ENCODE data around the gene RASSF7. TPM values are rescaled to one million over a fixed set of nuclear protein-coding genes. Genes with fewer than 3 reads are reported as not detected.

Gene RASSF7
- total RNA-seq, 4 donors from 2014 or later = 0.49 to 7.6 (median 4.5) TPM

DNA sequence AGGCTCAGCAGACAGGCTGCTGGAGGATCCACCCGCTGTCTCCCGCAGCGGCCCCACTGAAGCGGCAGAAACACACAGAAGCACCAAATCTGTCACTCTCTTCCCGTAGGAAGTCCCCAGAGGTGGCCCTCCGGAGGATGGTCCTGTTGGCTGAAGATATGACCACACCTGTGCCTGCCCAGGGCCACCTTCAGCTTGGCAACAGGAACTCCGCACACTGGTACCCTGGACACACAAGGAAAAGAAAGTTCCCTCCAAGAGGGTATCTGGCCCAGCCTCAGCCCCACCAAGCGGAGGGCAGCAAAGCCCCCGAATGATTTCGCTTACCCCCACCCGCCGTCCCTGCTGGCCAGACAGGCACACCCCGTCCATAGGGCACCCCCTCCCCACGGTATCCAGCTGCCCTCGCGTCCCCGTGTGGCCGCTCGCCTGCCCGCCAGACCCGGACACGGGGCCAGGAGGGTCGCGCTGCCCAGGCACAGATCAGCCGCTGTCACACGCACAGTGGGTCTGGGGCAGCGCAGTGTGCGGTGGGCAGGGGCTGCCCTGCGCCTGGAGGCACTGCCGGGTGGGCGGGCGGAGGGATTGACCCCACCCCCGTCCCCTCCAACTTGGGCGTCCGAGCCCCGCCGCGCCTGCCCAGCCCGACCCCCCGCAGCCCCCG is 7.0 kb downstream of the RASSF7 start:
- TF ChIP-seq, protein P1, sequence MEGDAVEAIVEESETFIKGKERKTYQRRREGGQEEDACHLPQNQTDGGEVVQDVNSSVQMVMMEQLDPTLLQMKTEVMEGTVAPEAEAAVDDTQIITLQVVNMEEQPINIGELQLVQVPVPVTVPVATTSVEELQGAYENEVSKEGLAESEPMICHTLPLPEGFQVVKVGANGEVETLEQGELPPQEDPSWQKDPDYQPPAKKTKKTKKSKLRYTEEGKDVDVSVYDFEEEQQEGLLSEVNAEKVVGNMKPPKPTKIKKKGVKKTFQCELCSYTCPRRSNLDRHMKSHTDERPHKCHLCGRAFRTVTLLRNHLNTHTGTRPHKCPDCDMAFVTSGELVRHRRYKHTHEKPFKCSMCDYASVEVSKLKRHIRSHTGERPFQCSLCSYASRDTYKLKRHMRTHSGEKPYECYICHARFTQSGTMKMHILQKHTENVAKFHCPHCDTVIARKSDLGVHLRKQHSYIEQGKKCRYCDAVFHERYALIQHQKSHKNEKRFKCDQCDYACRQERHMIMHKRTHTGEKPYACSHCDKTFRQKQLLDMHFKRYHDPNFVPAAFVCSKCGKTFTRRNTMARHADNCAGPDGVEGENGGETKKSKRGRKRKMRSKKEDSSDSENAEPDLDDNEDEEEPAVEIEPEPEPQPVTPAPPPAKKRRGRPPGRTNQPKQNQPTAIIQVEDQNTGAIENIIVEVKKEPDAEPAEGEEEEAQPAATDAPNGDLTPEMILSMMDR (IDR thresholded peaks at IDR 0.05; ENCODE audit: low read depth) = no peak

DNA sequence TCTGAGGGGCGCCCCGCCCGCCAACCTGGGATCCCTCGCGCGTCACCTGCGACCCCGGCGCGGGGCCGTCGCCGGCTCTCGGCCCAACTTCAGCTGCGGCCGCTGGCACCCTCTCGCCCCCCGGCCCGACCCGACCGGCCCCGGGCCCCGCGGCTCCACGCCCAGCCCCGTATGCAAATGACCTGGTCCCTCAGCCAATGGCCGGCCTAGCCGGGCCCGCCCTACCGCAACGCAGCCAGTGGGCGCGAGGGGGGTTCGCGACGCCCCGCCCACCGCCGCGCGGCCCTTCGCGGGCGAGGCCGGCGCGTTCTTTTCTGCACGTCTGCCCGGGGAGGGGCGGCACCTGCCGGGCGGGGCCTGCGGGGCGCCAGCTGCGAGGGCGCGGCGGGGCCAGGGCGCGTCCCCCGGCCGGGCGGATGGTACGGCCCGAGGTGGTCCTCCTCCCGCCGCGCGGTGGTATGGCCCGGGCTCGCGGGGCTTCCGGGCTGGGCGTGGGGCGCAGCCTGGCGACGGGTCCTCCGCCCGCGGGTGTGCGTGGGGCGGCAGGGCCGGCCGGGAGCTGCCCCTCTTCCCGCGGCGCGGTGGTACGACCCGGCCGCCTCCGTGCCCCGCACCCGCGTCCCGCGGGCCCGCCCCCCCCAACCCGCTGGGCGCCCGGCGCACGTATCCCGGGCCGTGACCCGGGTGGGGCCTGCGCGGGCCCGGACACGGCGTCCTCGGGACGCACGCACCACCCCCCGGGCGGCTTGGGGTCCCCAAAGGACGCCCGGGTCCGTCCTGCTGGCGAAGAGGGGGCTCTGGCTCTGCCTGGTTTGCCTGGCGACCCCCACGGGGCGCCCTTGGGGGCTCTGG is 7.8 kb downstream of the RASSF7 start:
- TF ChIP-seq, protein P1 (IDR thresholded peaks at IDR 0.05; ENCODE audit: low read depth) = no peak

DNA sequence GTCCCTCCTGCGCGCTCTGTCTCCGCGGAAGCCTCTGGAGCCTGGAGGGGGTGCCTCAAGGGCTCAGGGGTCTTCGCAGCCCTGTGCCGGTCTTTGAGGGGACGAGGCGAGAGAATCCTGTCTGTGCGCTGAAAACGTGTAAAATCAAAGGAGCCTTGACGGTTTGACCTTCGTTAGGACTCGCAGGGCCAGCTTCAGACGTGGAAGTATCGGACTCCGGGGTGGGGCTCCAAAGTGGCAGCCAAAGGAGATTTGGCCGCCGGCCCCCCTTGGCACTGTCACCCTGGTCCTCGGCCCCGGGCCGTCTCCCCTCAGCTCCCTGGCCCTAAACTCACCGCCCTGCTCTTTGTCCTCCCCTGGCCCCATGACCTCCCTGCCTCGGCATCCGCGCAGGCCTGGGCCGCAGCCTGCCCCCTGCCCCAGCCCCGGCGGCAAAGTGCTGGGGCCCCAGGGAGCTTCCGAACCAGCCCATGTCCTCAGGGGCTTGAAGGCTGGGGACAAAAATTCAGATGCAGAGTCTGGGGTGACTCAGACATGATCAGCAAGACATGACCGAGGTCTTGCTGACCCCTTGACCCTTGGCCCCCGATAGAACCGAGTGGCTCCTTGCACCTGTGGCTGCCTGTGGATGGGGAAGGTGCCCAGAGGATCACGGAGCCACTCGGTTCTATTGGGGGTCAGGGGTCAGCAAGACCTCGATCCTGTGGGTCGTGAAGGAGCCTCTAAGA is 8.6 kb downstream of the RASSF7 start:
- TF ChIP-seq, protein P1 (IDR thresholded peaks at IDR 0.05; ENCODE audit: low read depth) = no peak

DNA sequence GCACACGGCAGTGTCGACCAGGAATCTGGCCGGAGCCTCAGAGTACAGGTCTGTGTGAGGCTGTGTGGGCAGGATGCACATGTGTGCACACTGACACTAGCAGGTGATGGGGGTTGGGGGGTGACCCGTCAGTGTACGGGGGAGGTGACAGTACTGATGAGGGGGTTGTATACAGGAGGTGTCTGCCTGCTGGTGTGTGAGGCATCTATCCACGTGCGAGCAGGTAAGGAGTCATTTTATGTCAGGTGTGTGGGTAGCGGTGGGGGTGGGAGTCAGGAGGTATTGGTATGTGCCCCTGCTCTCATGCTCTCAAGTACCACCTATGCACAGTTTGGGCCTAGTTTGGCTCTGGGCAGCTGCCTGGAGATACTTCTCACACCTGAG is 11.0 kb downstream of the RASSF7 start:
- TF ChIP-seq, protein P1 (IDR thresholded peaks at IDR 0.05; ENCODE audit: low read depth) = no peak

DNA sequence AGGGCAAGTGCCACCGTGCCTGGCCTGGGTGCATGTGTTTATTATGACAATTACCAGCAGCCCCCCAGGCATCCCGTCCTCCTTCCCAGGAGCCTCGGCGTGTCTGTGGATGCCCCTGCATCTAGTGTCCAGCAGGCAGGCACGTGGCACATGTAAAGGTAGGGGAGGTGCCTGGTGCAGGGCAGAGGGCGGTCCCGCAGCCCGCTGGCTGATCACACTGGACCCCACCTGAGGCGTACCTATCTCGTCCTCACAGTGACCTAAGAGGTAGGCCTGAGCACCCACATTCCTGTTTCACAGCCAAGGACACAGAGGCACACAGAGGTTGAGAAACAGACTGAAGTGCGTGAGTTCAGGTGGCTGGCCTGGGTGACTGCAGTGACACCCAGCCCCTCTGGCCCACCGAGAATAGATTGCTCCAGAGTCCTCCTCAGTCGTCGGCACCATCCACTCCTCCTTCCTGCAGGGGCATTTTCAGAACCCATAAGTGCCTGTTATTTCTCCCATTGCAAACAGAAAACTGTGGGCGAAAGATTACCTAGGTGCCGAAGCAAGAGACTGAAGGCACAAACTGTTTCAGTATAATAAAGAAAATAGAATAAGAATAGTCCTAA is 12.5 kb downstream of the RASSF7 start:
- TF ChIP-seq, protein P1 (IDR thresholded peaks at IDR 0.05; ENCODE audit: low read depth) = no peak

DNA sequence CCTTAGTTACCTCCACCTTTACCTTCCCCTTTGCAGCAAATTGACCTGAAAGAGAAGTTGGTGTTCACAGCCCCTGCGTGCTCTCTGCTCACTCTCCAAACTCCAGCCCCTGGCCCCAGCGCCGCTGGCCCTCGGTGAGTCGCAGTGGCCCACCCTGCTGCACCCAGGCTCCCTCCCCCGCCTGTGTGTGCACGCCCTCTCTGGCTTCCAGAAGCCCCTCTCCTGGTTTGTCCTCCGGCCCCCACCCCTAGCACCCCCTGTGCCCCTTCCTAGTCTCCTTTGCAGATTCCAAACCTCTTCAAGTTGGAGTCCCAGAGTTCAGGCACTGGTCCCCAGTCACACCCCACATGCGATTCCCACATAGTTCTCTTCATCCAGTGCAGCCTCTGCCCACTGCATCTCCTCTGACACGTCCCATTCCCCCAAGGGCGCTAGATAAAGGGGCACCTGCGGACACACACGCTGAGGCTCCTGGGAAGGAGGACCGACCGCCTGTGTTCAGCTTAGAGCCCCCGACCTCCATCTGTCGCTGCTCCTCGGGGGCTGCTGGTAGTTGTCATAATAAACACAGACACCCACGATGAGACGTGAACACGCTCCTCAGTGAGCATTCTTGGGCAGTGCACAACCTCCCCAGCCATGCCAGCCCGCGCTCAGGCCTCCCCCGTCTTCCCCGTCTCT is 14.0 kb downstream of the RASSF7 start:
- TF ChIP-seq, protein P1 (IDR thresholded peaks at IDR 0.05; ENCODE audit: low read depth) = no peak
